DOHH2 (cell line): Measurements from ENCODE around the gene ARHGEF7.

ENCODE experiments used
- CTCF ChIP-seq: fragments of 200-600 bp; sonication (generic); IDR thresholded peaks from one replicate; pipeline ENCODE4 v1.5.1; 2014; ENCODE audit warnings: antibody characterized with exemption, mild to moderate bottlenecking, low read depth, low read length; ENCODE audit not compliant: poor library complexity, severe bottlenecking
- EZH2phosphoT487 ChIP-seq: fragments of 200-600 bp; sonication (generic); IDR thresholded peaks from 2 replicates; pipeline ENCODE4 v1.6.1; 2017; ENCODE audit warnings: borderline replicate concordance, mild to moderate bottlenecking, antibody characterized with exemption, low read length, moderate library complexity, mixed read lengths

- no peak for TF ChIP-seq EZH2phosphoT487
- no peak for TF ChIP-seq CTCF
Observed at GRCh38 chr13:111092685-111093084, 22.4 kb upstream of the ARHGEF7 start.
